ENCODE results near the gene TP53. TPM values are rescaled to one million over a fixed set of nuclear protein-coding genes. Genes with fewer than 3 reads are reported as not detected.
"Not testable (repeated sequence)": the region's sequence is repeated elsewhere in the genome, so short reads cannot be mapped to it uniquely, and the experiment has no call there.

Gene TP53
- total and polyA plus RNA-seq, 7 experiments from 2014 or later, result 30.9 to 226 (median 59.1) TPM

DNA sequence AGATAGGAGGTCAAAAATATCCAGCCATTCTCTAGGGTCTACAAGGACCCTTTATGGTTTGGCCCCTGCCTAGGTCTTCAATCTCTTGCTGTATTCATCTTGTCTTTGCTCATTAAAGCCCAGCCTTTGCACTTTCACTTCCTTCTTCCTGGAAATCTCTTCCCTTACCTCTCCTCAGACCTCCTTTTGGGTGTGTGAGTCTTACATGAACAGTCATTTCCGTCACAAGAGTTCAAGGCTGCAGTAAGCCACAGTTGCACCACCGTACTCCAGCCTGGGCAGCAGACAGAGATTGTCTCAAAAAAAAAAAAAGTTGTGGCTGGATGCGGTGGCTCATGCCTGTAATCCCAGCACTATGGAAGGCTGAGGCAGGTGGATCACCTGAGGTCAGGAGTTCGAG is 42.5 kb downstream of the TP53 start:
- Histone ChIP-seq H3K27ac (ENCODE audit: low read depth, low read length) (no peak overlapping the region), H3K27me3 (ENCODE audit: control insufficient read depth in 2 of 2, insufficient read depth in 2 of 2, low read length in 2 of 2) (peaks cover 0 to under 1% of the 10 kb centered on the region in 2 donors), H3K9me3 (ENCODE audit: control insufficient read depth in 2 of 3, low read length in 3 of 3) (no peaks in the 10 kb centered on the region), H3K36me3 (ENCODE audit: control insufficient read depth in 2 of 3, insufficient read depth in 3 of 3, low read length in 3 of 3) (no peaks in the 10 kb centered on the region), H3K4me1 (ENCODE audit: control insufficient read depth in 2 of 2, insufficient read depth in 2 of 2, low read length in 2 of 2) (peaks cover 0 to under 1% of the 10 kb centered on the region in 2 donors), H3K4me3 (ENCODE audit: low read length) (no peak overlapping the region)
- H3K27ac Mint-ChIP-seq, result peak overlapping the region in 1 of 9 donors; percentile 12
- H3K4me1 Mint-ChIP-seq, result peaks cover under 1 to 20% (median 11%) of the 10 kb centered on the region in 7 donors
- ATAC-seq, result peak; percentile 75
- peak overlapping the region in 1 of 10 donors; percentile 41 for H3K4me3 Mint-ChIP-seq
- POLR2A ChIA-PET, result interaction anchor here (0.5 kb wide), 1 partner anchor 26 kb away, joined by 4 read pairs; no protein-coding TSS in a partner anchor
- DNase-seq, result no peak
- CTCF ChIA-PET, result no interaction called here
- H3K9me3 Mint-ChIP-seq, result peaks cover 0 to 2% (median 0%) of the 10 kb centered on the region in 11 donors
- peaks cover 7 to 21% (median 13%) of the 10 kb centered on the region in 5 donors for H3K27me3 Mint-ChIP-seq
- intact Hi-C loops (cut with micrococcal nuclease), result no loop called here
- H3K36me3 Mint-ChIP-seq, result peaks cover 0 to 4% (median 0%) of the 10 kb centered on the region in 5 donors

DNA sequence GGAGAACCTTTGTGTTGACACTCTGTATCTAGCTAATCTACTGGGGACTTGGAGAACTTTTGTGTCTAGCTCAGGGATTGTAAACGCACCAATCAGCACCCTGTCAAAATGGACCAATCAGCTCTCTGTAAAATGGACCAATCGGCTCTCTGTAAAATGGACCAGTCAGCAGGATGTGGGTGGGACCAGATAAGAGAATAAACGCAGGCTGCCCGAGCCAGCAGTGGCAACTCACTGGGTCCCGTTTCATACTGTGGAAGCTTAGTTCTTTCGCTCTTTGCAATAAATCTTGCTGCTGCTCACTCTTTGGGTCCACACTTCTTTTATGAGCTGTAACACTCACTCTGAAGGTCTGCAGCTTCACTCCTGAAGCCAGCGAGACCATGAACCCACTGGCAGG is 45.7 kb downstream of the TP53 start:
- H3K27ac ChIP-seq (ENCODE audit: low read depth, low read length); H3K36me3 Mint-ChIP-seq; H3K4me3 ChIP-seq (ENCODE audit: low read length); intact Hi-C loops (cut with micrococcal nuclease); H3K9me3 Mint-ChIP-seq; H3K27me3 ChIP-seq (ENCODE audit: control insufficient read depth in 2 of 2, insufficient read depth in 2 of 2, low read length in 2 of 2); H3K4me1 ChIP-seq (ENCODE audit: control insufficient read depth in 2 of 2, insufficient read depth in 2 of 2, low read length in 2 of 2); H3K9me3 ChIP-seq (ENCODE audit: control insufficient read depth in 2 of 3, low read length in 3 of 3); ATAC-seq; H3K36me3 ChIP-seq (ENCODE audit: control insufficient read depth in 2 of 3, insufficient read depth in 3 of 3, low read length in 3 of 3): not testable (repeated sequence)
- Mint-ChIP-seq H3K4me1 (peaks cover 0 to 19% (median 10%) of the 10 kb centered on the region in 7 donors), H3K4me3 (peak overlapping the region; percentile 47 to 85 (median 72)), H3K27me3 (peaks cover 5 to 12% (median 7%) of the 10 kb centered on the region in 5 donors), H3K27ac (peak overlapping the region in 5 of 9 donors; percentile 28 to 86 (median 59))
- POLR2A ChIA-PET, result interaction anchor here (1.4 to 2.7 kb wide), 5 partner anchors 10 to 44 kb away, joined by 3 to 29 read pairs (median 7); partner anchors contain the start of genes ATP1B2, FXR2, SAT2 and TP53
- peak in 4 of 9 donors; percentile 32 to 36 (median 34) for DNase-seq
- CTCF ChIA-PET, result interaction anchor here (0.7 to 2.1 kb wide), 2 partner anchors 46 to 251 kb away, joined by 3 to 8 read pairs; partner anchors contain the start of gene TP53

DNA sequence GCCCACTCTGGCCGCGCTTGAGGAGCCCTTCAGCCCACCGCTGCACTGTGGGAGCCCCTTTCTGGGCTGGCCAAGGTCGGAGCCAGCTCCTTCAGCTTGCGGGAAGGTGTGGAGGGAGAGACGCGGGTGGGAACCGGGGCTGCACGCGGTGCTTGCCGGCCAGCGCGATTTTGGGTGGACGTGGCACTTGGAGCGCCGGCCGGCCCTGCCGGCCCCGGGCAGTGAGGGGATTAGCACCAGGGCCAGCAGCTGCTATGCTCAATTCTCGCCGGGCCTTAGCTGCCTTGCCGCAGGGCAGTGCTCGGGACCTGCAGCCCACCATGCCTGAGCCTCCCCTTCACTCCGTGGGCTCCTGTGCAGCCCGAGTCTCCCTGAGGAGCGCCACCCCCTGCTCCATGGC is 46.5 kb downstream of the TP53 start:
- ChIA-PET POLR2A (interaction anchor here (0.6 to 2.7 kb wide), 4 partner anchors 10 to 45 kb away, joined by 3 to 29 read pairs (median 4); partner anchors contain the start of genes ATP1B2, SAT2 and TP53), CTCF (interaction anchor here (0.7 kb wide), 1 partner anchor 80 kb away, joined by 3 read pairs; no protein-coding TSS in a partner anchor)
- DNase-seq (no peak), ATAC-seq (no peak)
- H3K4me1 ChIP-seq (ENCODE audit: control insufficient read depth in 2 of 2, insufficient read depth in 2 of 2, low read length in 2 of 2), result no peaks in the 10 kb centered on the region
- H3K27me3 Mint-ChIP-seq, result peaks cover 0 to 5% (median 0%) of the 10 kb centered on the region in 5 donors
- no peak overlapping the region for H3K4me3 ChIP-seq (ENCODE audit: low read length)
- no peak overlapping the region for H3K27ac Mint-ChIP-seq
- H3K27ac ChIP-seq (ENCODE audit: low read depth, low read length), result no peak overlapping the region
- no peaks in the 10 kb centered on the region for H3K27me3 ChIP-seq (ENCODE audit: control insufficient read depth in 2 of 2, insufficient read depth in 2 of 2, low read length in 2 of 2)
- H3K4me1 Mint-ChIP-seq, result peaks cover 0 to 19% (median 10%) of the 10 kb centered on the region in 7 donors
- H3K36me3 Mint-ChIP-seq, result no peaks in the 10 kb centered on the region
- no peaks in the 10 kb centered on the region for H3K9me3 ChIP-seq (ENCODE audit: control insufficient read depth in 2 of 3, low read length in 3 of 3)
- intact Hi-C loops (cut with micrococcal nuclease), result no loop called here
- no peaks in the 10 kb centered on the region for H3K36me3 ChIP-seq (ENCODE audit: control insufficient read depth in 2 of 3, insufficient read depth in 3 of 3, low read length in 3 of 3)
- H3K9me3 Mint-ChIP-seq, result peaks cover 0 to 2% (median 0%) of the 10 kb centered on the region in 11 donors
- no peak overlapping the region for H3K4me3 Mint-ChIP-seq

DNA sequence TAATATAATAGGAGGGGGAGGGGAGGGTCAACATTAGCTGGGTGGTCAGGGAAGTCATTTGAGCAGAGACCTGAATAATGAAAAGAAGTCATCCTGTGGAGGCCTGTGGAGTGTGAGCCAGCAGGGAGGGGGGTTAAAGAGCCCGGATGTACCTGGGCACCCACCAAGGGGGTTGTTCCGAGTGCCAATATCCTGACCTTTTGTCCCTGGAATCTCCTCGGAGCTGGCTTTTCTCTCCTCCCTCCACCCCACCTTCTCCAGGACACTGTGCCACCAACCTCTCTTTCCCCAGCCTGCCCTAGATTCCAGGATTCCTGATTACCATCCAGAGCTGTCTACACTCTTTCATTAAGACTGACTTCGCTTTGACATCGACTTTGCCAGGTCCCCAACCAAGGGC is 51.1 kb downstream of the TP53 start:
- H3K36me3 ChIP-seq (ENCODE audit: control insufficient read depth in 2 of 3, insufficient read depth in 3 of 3, low read length in 3 of 3), result no peaks in the 10 kb centered on the region
- no peak overlapping the region for H3K27ac ChIP-seq (ENCODE audit: low read depth, low read length)
- peaks cover 0 to 4% (median 0%) of the 10 kb centered on the region in 7 donors for H3K4me1 Mint-ChIP-seq
- H3K9me3 ChIP-seq (ENCODE audit: control insufficient read depth in 2 of 3, low read length in 3 of 3), result no peaks in the 10 kb centered on the region
- POLR2A ChIA-PET, result interaction anchor here (0.9 kb wide), 1 partner anchor 381 kb away, joined by 4 read pairs; no protein-coding TSS in a partner anchor
- no peak for ATAC-seq
- peaks cover 0 to 7% (median 0%) of the 10 kb centered on the region in 5 donors for H3K27me3 Mint-ChIP-seq
- H3K4me3 Mint-ChIP-seq, result no peak overlapping the region
- H3K9me3 Mint-ChIP-seq, result no peaks in the 10 kb centered on the region
- no peak for DNase-seq
- no peaks in the 10 kb centered on the region for H3K36me3 Mint-ChIP-seq
- H3K4me3 ChIP-seq (ENCODE audit: low read length), result no peak overlapping the region
- no peak overlapping the region for H3K27ac Mint-ChIP-seq
- intact Hi-C loops (cut with micrococcal nuclease), result no loop called here
- no peaks in the 10 kb centered on the region for H3K27me3 ChIP-seq (ENCODE audit: control insufficient read depth in 2 of 2, insufficient read depth in 2 of 2, low read length in 2 of 2)
- CTCF ChIA-PET, result interaction anchor here (0.6 to 0.7 kb wide), 2 partner anchors 31 to 309 kb away, joined by 3 read pairs; no protein-coding TSS in a partner anchor
- no peaks in the 10 kb centered on the region for H3K4me1 ChIP-seq (ENCODE audit: control insufficient read depth in 2 of 2, insufficient read depth in 2 of 2, low read length in 2 of 2)

DNA sequence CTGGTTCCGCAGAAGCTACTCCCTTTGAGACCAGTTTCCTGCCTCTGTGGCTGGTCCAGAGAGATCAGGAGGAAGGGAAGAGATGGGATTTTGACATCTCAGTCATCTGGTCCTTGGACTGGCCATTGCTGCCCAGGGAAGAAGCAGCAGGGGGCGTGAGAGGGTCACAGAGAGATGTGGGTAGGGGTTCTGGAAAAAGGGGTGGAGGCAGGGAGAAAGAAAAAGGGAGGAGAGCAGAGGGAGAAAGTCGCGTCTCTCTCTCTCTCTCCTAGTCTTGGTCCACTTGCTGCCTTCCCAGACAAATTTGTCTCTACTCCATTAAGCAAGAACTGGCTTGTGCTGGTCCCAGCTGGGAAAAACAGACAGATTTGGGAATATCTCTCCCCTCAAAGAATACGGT is 52.9 kb downstream of the TP53 start:
- no peak overlapping the region for H3K4me3 Mint-ChIP-seq
- Histone ChIP-seq H3K4me3 (ENCODE audit: low read length) (no peak overlapping the region), H3K9me3 (ENCODE audit: control insufficient read depth in 2 of 3, low read length in 3 of 3) (no peaks in the 10 kb centered on the region), H3K36me3 (ENCODE audit: control insufficient read depth in 2 of 3, insufficient read depth in 3 of 3, low read length in 3 of 3) (no peaks in the 10 kb centered on the region), H3K4me1 (ENCODE audit: control insufficient read depth in 2 of 2, insufficient read depth in 2 of 2, low read length in 2 of 2) (no peaks in the 10 kb centered on the region), H3K27me3 (ENCODE audit: control insufficient read depth in 2 of 2, insufficient read depth in 2 of 2, low read length in 2 of 2) (no peaks in the 10 kb centered on the region), H3K27ac (ENCODE audit: low read depth, low read length) (no peak overlapping the region)
- peaks cover 0 to 4% (median 0%) of the 10 kb centered on the region in 7 donors for H3K4me1 Mint-ChIP-seq
- POLR2A ChIA-PET, result interaction anchor here (1.1 kb wide), 1 partner anchor 8 kb away, joined by 4 read pairs; no protein-coding TSS in a partner anchor
- DNase-seq, result no peak
- H3K27ac Mint-ChIP-seq, result no peak overlapping the region
- intact Hi-C loops (cut with micrococcal nuclease), result no loop called here
- no peaks in the 10 kb centered on the region for H3K36me3 Mint-ChIP-seq
- peaks cover 0 to 6% (median 0%) of the 10 kb centered on the region in 5 donors for H3K27me3 Mint-ChIP-seq
- H3K9me3 Mint-ChIP-seq, result no peaks in the 10 kb centered on the region
- ATAC-seq, result no peak
- CTCF ChIA-PET, result interaction anchor here (0.6 to 1.1 kb wide), 2 partner anchors 16 to 53 kb away, joined by 3 to 6 read pairs; partner anchors contain the start of gene TP53

DNA sequence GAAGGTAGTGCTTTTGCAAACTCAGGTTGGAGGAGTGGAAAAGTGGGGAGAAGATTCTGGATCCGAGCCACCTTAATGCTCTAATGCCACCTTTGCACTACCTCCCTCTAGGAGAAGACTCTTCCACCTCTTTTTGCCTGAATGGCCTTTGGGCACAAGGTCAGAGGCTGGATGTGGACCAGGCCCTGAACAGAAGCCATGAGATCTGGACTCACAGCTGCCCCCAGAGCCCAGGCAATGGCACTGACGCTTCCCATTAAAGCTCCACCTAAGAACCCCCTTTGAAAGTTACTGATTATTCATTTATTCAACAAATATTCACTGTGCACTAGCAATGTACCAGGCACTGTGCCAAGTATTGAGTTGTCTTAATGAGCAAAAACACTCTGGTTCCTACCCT is 54.2 kb downstream of the TP53 start:
- intact Hi-C loops (cut with micrococcal nuclease), result loop anchor here in 1 of 2 donors (2.0 kb wide), 1 partner anchor 40 kb away; no protein-coding TSS in a partner anchor
- H3K27me3 Mint-ChIP-seq, result peaks cover 0 to 2% (median 0%) of the 10 kb centered on the region in 5 donors
- H3K9me3 ChIP-seq (ENCODE audit: control insufficient read depth in 2 of 3, low read length in 3 of 3), result no peaks in the 10 kb centered on the region
- no peaks in the 10 kb centered on the region for H3K27me3 ChIP-seq (ENCODE audit: control insufficient read depth in 2 of 2, insufficient read depth in 2 of 2, low read length in 2 of 2)
- no peak overlapping the region for H3K4me3 ChIP-seq (ENCODE audit: low read length)
- H3K4me3 Mint-ChIP-seq, result no peak overlapping the region
- H3K36me3 ChIP-seq (ENCODE audit: control insufficient read depth in 2 of 3, insufficient read depth in 3 of 3, low read length in 3 of 3), result no peaks in the 10 kb centered on the region
- H3K4me1 ChIP-seq (ENCODE audit: control insufficient read depth in 2 of 2, insufficient read depth in 2 of 2, low read length in 2 of 2), result no peaks in the 10 kb centered on the region
- no peak overlapping the region for H3K27ac ChIP-seq (ENCODE audit: low read depth, low read length)
- H3K4me1 Mint-ChIP-seq, result peaks cover 0 to 5% (median 0%) of the 10 kb centered on the region in 7 donors
- DNase-seq, result no peak
- H3K36me3 Mint-ChIP-seq, result no peaks in the 10 kb centered on the region
- no peaks in the 10 kb centered on the region for H3K9me3 Mint-ChIP-seq
- ChIA-PET CTCF (interaction anchor here (0.7 to 2.8 kb wide), 5 partner anchors 10 to 54 kb away, joined by 3 to 25 read pairs (median 7); partner anchors contain the start of genes FXR2, TP53 and WRAP53), POLR2A (interaction anchor here (0.7 to 3.6 kb wide), 6 partner anchors 10 to 603 kb away, joined by 3 to 31 read pairs (median 4); partner anchors contain the start of genes TP53 and WRAP53)
- no peak overlapping the region for H3K27ac Mint-ChIP-seq
- no peak for ATAC-seq
